Measurements from ENCODE around the gene CDKL5.

GRCh38 chrX:18436017-18436416 is 10.6 kb downstream of the CDKL5 start:
- no peak for TF ChIP-seq CTCF (IDR thresholded peaks at IDR 0.05 in 8 of 11, conservative IDR thresholded peaks at IDR 0.05 in 3 of 11)
- no peak for TF ChIP-seq POLR2A (IDR thresholded peaks at IDR 0.05)
- TF ChIP-seq POLR2AphosphoS5 (IDR thresholded peaks at IDR 0.05) = no peak

All from spleen (tissue), 7 donors.